Measurements from ENCODE around the gene SEPTIN5.

SEPTIN5 gene

GRCh38 chr22:19744350-19745006 is 30.2 kb downstream of the SEPTIN5 start:
- H3K27me3 ChIP-seq: peaks cover 19% of the 10 kb centered on the region
- H3K27ac ChIP-seq: no peak overlapping the region
- H3K4me1 ChIP-seq (ENCODE audit: control insufficient read depth in 1 of 2, insufficient read depth in 1 of 2, low read depth in 1 of 2, low read length in 1 of 2): no peaks in the 10 kb centered on the region
- H3K9me3 ChIP-seq: no peaks in the 10 kb centered on the region
- no peaks in the 10 kb centered on the region for H3K36me3 ChIP-seq
- H3K4me3 ChIP-seq (ENCODE audit: low read depth in 1 of 2, low read length in 1 of 2): no peak overlapping the region
- TF ChIP-seq CTCF (IDR thresholded peaks at IDR 0.05): no peak

GRCh38 chr22:19745155-19746101 is 31.1 kb downstream of the SEPTIN5 start:
- no peak overlapping the region for H3K27ac ChIP-seq
- TF ChIP-seq CTCF (IDR thresholded peaks at IDR 0.05): no peak
- H3K27me3 ChIP-seq: peaks cover 27% of the 10 kb centered on the region
- no peaks in the 10 kb centered on the region for H3K9me3 ChIP-seq
- H3K4me3 ChIP-seq (ENCODE audit: low read depth in 1 of 2, low read length in 1 of 2): no peak overlapping the region
- no peaks in the 10 kb centered on the region for H3K4me1 ChIP-seq (ENCODE audit: control insufficient read depth in 1 of 2, insufficient read depth in 1 of 2, low read depth in 1 of 2, low read length in 1 of 2)
- H3K36me3 ChIP-seq: no peaks in the 10 kb centered on the region

GRCh38 chr22:19746726-19747125 is 32.4 kb downstream of the SEPTIN5 start:
- Histone ChIP-seq H3K4me1 (ENCODE audit: control insufficient read depth in 1 of 2, insufficient read depth in 1 of 2, low read depth in 1 of 2, low read length in 1 of 2) (no peaks in the 10 kb centered on the region), H3K27me3 (peaks cover 38% of the 10 kb centered on the region), H3K36me3 (no peaks in the 10 kb centered on the region), H3K27ac (no peak overlapping the region), H3K9me3 (no peaks in the 10 kb centered on the region), H3K4me3 (ENCODE audit: low read depth in 1 of 2, low read length in 1 of 2) (no peak overlapping the region)
- no peak for TF ChIP-seq CTCF (IDR thresholded peaks at IDR 0.05)

GRCh38 chr22:19747551-19747950 is 33.2 kb downstream of the SEPTIN5 start:
- Histone ChIP-seq H3K4me1 (ENCODE audit: control insufficient read depth in 1 of 2, insufficient read depth in 1 of 2, low read depth in 1 of 2, low read length in 1 of 2) (no peaks in the 10 kb centered on the region), H3K4me3 (ENCODE audit: low read depth in 1 of 2, low read length in 1 of 2) (no peak overlapping the region), H3K27me3 (peaks cover 47% of the 10 kb centered on the region), H3K9me3 (no peaks in the 10 kb centered on the region), H3K27ac (no peak overlapping the region), H3K36me3 (no peaks in the 10 kb centered on the region)
- TF ChIP-seq CTCF (IDR thresholded peaks at IDR 0.05): no peak

GRCh38 chr22:19748139-19748538 is 33.8 kb downstream of the SEPTIN5 start:
- H3K27me3 ChIP-seq: peaks cover 53% of the 10 kb centered on the region
- no peak for TF ChIP-seq CTCF (IDR thresholded peaks at IDR 0.05)
- no peaks in the 10 kb centered on the region for H3K36me3 ChIP-seq

More at GRCh38 chr22:19748139-19748538, 33.8 kb downstream of the SEPTIN5 start:
- no peak overlapping the region for H3K27ac ChIP-seq
- H3K4me3 ChIP-seq (ENCODE audit: low read depth in 1 of 2, low read length in 1 of 2): no peak overlapping the region
- no peaks in the 10 kb centered on the region for H3K4me1 ChIP-seq (ENCODE audit: control insufficient read depth in 1 of 2, insufficient read depth in 1 of 2, low read depth in 1 of 2, low read length in 1 of 2)
- no peaks in the 10 kb centered on the region for H3K9me3 ChIP-seq

All from neutrophil (primary cell).